SJCRH30 (cell line): ENCODE results near the gene EPB42. TPM values are rescaled to one million over a fixed set of nuclear protein-coding genes. Genes with fewer than 3 reads are reported as not detected.
"Not testable (repeated sequence)": the region's sequence is repeated elsewhere in the genome, so short reads cannot be mapped to it uniquely, and the experiment has no call there.

Source experiments
- DNase-seq, 2 experiments: peaks; one replicate each; pipeline ENCODE4 v3.0.0-alpha.2; 2015 to 2020
- H3K27ac ChIP-seq: fragments of 250-450 bp; sonication (Bioruptor Pico); 2 replicates; pipeline ENCODE4 v1.5.1; 2020; ENCODE audit warnings: mild to moderate bottlenecking, moderate library complexity
- H3K27me3 ChIP-seq: fragments of 250-450 bp; sonication (Bioruptor Pico); 2 replicates; pipeline ENCODE4 v1.5.1; 2020; ENCODE audit warnings: mild to moderate bottlenecking, moderate library complexity
- H3K36me3 ChIP-seq: fragments of 250-450 bp; sonication (Bioruptor Pico); 2 replicates; pipeline ENCODE4 v1.5.1; 2020; ENCODE audit warnings: mild to moderate bottlenecking, moderate library complexity
- H3K4me1 ChIP-seq: fragments of 250-450 bp; sonication (Bioruptor Pico); 2 replicates; pipeline ENCODE4 v1.5.1; 2020; ENCODE audit warnings: mild to moderate bottlenecking, moderate library complexity
- H3K4me3 ChIP-seq: fragments of 250-450 bp; sonication (Bioruptor Pico); 2 replicates; pipeline ENCODE4 v1.5.1; 2020; ENCODE audit warnings: mild to moderate bottlenecking, moderate library complexity
- H3K9me3 ChIP-seq: fragments of 250-450 bp; sonication (Bioruptor Pico); replicated peaks from 2 replicates; pipeline ENCODE4 v1.5.1; 2020; ENCODE audit warnings: mild to moderate bottlenecking, moderate library complexity
- total RNA-seq: library from RNA; depleted of rRNA; stranded (reverse); fragments of >200 nt; shearing (Covaris generic); gene quantifications from 2 replicates; pipeline ENCODE4 v1.2.3, GENCODE V29; 2014

Gene EPB42
- total RNA-seq, 1 experiment from 2014 or later = not detected

DNA sequence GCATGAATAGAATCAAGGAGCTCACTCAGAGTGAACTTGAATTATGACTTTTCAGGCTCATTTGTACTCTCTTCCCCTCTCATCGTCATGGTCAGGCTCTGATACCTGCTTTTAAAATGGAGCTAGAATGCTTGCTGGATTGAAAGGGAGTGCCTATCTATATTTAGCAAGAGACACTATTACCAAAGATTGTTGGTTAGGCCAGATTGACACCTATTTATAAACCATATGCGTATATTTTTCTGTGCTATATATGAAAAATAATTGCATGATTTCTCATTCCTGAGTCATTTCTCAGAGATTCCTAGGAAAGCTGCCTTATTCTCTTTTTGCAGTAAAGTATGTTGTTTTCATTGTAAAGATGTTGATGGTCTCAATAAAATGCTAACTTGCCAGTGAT lies 26.0 kb downstream of the EPB42 start:
- peaks cover 8% of the 10 kb centered on the region; the same call in 1 of the 2 replicates for H3K36me3 ChIP-seq
- H3K27ac ChIP-seq = no peak overlapping the region
- no peaks in the 10 kb centered on the region; the same call in 1 of the 2 replicates for H3K9me3 ChIP-seq
- no peak for DNase-seq
- no peaks in the 10 kb centered on the region for H3K4me1 ChIP-seq
- no peaks in the 10 kb centered on the region for H3K27me3 ChIP-seq
- no peak overlapping the region for H3K4me3 ChIP-seq

GRCh38 chr15:43193710-43194109 lies 27.1 kb downstream of the EPB42 start:
- Histone ChIP-seq H3K36me3 (peaks cover 8% of the 10 kb centered on the region; the same call in 1 of the 2 replicates), H3K27me3 (no peaks in the 10 kb centered on the region), H3K27ac (no peak overlapping the region), H3K4me1 (no peaks in the 10 kb centered on the region), H3K4me3 (no peak overlapping the region), H3K9me3 (no peaks in the 10 kb centered on the region; the same call in 1 of the 2 replicates)
- DNase-seq = no peak

GRCh38 chr15:43190178-43190577 lies 30.6 kb downstream of the EPB42 start:
- Histone ChIP-seq H3K27me3 (no peaks in the 10 kb centered on the region), H3K9me3 (no peaks in the 10 kb centered on the region), H3K4me3 (no peak overlapping the region), H3K27ac (no peak overlapping the region), H3K36me3 (peaks cover 8% of the 10 kb centered on the region; the same call in 1 of the 2 replicates), H3K4me1 (0 out of 2 replicates have a peak, but pooled peaks cover 2% of the 10 kb centered on the region)
- no peak for DNase-seq

DNA sequence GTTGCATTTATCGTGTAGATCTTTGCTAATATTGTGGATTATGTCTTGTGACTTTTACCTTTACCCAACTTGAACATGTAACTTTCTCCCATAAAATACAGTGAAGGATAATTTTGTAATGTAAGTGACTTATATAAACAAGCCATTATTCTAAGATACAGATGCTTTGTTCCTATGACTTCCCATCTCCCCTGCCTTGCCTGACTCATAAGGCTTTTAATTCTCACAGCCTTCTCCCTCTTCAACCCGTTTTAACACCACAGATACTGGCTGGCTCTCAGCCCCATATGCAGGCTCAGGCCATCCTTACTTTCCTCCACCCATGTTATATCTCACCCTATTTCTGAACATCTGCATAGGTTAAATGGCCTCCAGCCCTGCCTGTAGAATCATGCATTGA lies 31.5 kb downstream of the EPB42 start:
- no peak overlapping the region for H3K4me3 ChIP-seq
- DNase-seq = no peak
- peaks cover 8% of the 10 kb centered on the region; the same call in 1 of the 2 replicates for H3K36me3 ChIP-seq
- H3K27me3 ChIP-seq = no peaks in the 10 kb centered on the region
- no peak overlapping the region for H3K27ac ChIP-seq
- H3K4me1 ChIP-seq = 0 out of 2 replicates have a peak, but pooled peaks cover 2% of the 10 kb centered on the region
- H3K9me3 ChIP-seq = no peaks in the 10 kb centered on the region

GRCh38 chr15:43187544-43188155 lies 33.2 kb downstream of the EPB42 start:
- no peak overlapping the region for H3K27ac ChIP-seq
- peak in 1 of 2 experiments; percentile 56 for DNase-seq
- H3K4me3 ChIP-seq = no peak overlapping the region
- H3K36me3 ChIP-seq = peaks cover 5% of the 10 kb centered on the region; the same call in 1 of the 2 replicates
- 0 out of 2 replicates have a peak, but pooled peaks cover 2% of the 10 kb centered on the region for H3K4me1 ChIP-seq
- H3K9me3 ChIP-seq = no peaks in the 10 kb centered on the region
- H3K27me3 ChIP-seq = no peaks in the 10 kb centered on the region

GRCh38 chr15:43186003-43186353 lies 34.8 kb downstream of the EPB42 start:
- 0 out of 2 replicates have a peak, but pooled peaks cover 2% of the 10 kb centered on the region for H3K4me1 ChIP-seq
- DNase-seq = no peak
- H3K27ac ChIP-seq = peak overlapping the region; percentile 24; the same call in 1 of the 2 replicates
- H3K4me3 ChIP-seq = peak overlapping the region; percentile 74
- no peaks in the 10 kb centered on the region for H3K36me3 ChIP-seq
- H3K9me3 ChIP-seq = no peaks in the 10 kb centered on the region
- no peaks in the 10 kb centered on the region for H3K27me3 ChIP-seq

- Histone ChIP-seq H3K27me3 (no peaks in the 10 kb centered on the region), H3K27ac (peak within 1 kb of the TSS; percentile 24), H3K9me3 (no peaks in the 10 kb centered on the region), H3K4me1 (0 out of 2 replicates have a peak, but pooled peaks cover 2% of the 10 kb centered on the region), H3K36me3 (no peaks in the 10 kb centered on the region), H3K4me3 (peak within 1 kb of the TSS; percentile 74)
- peak; percentile 95 to 97 for DNase-seq
These were observed 35.4 kb downstream of the EPB42 start, which contains the start of gene CCNDBP1 for GRCh38 chr15:43185157-43186002. CCNDBP1 (plus strand) TSS chr15:43185403; CDS start chr15:43185499, 96 bp downstream.

GRCh38 chr15:43184407-43185124 lies 36.3 kb downstream of the EPB42 start:
- no peak overlapping the region for H3K27ac ChIP-seq
- H3K36me3 ChIP-seq = no peaks in the 10 kb centered on the region
- H3K9me3 ChIP-seq = no peaks in the 10 kb centered on the region
- peak in 1 of 2 experiments; percentile 29 for DNase-seq
- no peaks in the 10 kb centered on the region for H3K27me3 ChIP-seq
- 0 out of 2 replicates have a peak, but pooled peaks cover 2% of the 10 kb centered on the region for H3K4me1 ChIP-seq
- peak overlapping the region; percentile 74 for H3K4me3 ChIP-seq

- no peak overlapping the region for H3K27ac ChIP-seq
- no peak overlapping the region for H3K4me3 ChIP-seq
- H3K9me3 ChIP-seq = no peaks in the 10 kb centered on the region
- no peak for DNase-seq
- no peaks in the 10 kb centered on the region for H3K27me3 ChIP-seq
- 0 out of 2 replicates have a peak, but pooled peaks cover 2% of the 10 kb centered on the region for H3K4me1 ChIP-seq
- no peaks in the 10 kb centered on the region for H3K36me3 ChIP-seq
These were observed 37.5 kb downstream of the EPB42 start for GRCh38 chr15:43183270-43183669.

DNA sequence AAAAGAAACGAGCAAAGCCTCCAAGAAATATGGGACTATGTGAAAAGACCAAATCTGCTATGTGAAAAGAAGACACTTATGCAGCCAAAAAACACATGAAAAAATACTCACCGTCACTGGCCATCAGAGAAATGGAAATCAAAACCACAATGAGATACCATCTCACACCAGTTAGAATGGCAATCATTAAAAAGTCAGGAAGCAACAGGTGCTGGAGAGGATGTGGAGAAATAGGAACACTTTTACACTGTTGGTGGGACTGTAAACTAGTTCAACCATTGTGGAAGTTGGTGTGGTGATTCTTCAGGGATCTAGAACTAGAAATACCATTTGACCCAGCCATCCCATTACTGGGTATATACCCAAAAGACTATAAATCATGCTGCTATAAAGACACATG lies 43.7 kb downstream of the EPB42 start:
- H3K27me3 ChIP-seq, H3K4me1 ChIP-seq, H3K9me3 ChIP-seq, H3K4me3 ChIP-seq, H3K27ac ChIP-seq, DNase-seq, H3K36me3 ChIP-seq: not testable (repeated sequence)

GRCh38 chr15:43175656-43176309 lies 45.0 kb downstream of the EPB42 start:
- H3K36me3 ChIP-seq, DNase-seq, H3K9me3 ChIP-seq: not testable (repeated sequence)

DNA sequence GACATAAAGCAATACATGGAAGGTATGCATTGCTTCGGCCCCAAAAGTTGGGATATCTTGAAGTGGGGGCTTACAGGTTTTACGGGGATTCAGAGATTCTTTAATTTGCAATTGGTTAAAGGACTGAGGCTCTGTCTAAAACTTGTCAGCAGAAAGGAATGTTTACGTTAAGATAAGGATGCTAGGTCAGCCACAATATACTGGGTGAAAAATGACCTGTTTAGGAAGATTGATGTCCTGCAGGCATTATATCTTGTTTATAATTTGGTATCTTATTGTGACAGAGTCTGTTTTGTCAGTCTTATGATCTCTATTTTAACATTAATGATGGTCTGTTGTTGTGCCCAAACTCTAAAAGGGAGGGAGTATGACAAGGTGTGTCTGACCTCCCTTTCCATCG lies 50.9 kb downstream of the EPB42 start:
- Histone ChIP-seq H3K36me3 (no peaks in the 10 kb centered on the region), H3K27me3 (no peaks in the 10 kb centered on the region), H3K4me1 (no peaks in the 10 kb centered on the region), H3K4me3 (no peak overlapping the region), H3K27ac (no peak overlapping the region), H3K9me3 (peaks cover 3% of the 10 kb centered on the region)
- no peak for DNase-seq

More at GRCh38 chr15:43175656-43176309, 45.0 kb downstream of the EPB42 start:
- H3K27me3 ChIP-seq, H3K4me1 ChIP-seq, H3K27ac ChIP-seq, H3K4me3 ChIP-seq: not testable (repeated sequence)

DNA sequence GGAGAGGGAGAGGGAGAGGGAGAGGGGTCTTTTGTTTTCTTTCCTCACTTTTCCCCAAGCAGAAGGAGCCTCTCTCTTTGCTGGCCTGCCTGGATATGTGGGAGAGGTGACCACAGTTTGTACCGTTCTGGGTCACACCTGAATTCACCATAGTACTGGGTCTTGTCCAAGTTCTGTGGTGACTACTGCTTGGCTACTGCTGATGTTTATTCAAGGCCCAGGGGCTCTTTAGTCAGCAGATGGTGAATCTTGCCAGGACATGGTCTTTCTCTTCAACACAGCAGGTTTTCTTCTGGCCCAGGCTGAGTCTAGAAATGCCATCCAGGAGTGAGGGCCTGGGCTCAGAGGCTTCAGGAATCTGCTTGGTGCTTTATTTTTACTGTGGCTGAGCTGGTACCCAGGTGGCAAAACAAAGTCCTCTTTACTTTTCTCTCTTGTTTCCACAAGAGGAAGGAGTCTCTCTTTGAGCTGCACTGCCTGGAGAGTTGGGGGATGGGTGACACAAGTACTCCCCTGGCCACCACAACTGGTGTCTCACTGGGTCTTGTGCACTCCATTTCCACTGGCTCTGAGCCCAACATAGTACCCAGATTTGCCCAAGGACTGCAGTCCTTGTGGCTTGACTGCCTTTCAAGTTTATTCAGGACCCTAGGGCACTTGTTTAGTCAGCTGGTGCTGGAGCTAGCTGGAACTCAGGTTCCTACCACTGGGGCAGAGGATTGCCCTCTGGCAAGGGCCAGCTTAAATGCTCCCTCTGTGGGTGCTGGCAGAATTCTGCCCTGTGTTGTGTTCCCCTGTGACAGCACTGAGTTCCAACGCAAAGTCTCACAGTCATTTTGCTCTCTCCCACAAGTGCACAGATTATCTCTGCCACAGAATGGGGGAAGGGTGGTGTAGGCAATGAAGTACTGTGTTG lies 52.4 kb downstream of the EPB42 start:
- Histone ChIP-seq H3K27me3 (no peaks in the 10 kb centered on the region), H3K4me3 (no peak overlapping the region), H3K36me3 (no peaks in the 10 kb centered on the region), H3K4me1 (no peaks in the 10 kb centered on the region), H3K9me3 (peaks cover 3% of the 10 kb centered on the region), H3K27ac (no peak overlapping the region)
- DNase-seq = no peak
